Putamen (tissue), 1 donor: Measurements from ENCODE around the gene FDX1.

Source experiments
- DNase-seq: peaks from one replicate; pipeline ENCODE4 v3.0.0-alpha.2; 2016; ENCODE audit warnings: low spot score

FDX1 gene

GRCh38 chr11:110431051-110431672 lies 1.4 kb downstream of the FDX1 start:
- DNase-seq, result peak; percentile 30

DNA sequence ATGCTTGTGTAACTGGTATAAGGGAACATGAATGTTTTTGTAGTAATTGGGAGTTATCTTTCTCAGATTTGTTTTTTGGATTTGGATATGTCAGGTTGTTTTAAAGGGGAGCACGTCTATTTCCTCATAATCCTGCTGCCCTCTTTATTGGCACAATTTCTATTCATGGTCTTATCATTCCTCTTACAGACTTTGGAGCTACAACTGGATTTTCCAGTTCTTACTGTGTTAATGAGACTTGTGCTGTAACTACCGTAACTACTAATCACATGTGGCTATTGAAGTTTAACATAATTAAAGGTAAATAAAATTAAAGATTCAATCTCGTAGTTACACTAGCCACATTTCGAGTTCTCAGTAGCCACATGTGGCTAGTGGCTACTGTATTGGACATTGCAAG lies 1.9 kb downstream of the FDX1 start:
- DNase-seq, result no peak

DNA sequence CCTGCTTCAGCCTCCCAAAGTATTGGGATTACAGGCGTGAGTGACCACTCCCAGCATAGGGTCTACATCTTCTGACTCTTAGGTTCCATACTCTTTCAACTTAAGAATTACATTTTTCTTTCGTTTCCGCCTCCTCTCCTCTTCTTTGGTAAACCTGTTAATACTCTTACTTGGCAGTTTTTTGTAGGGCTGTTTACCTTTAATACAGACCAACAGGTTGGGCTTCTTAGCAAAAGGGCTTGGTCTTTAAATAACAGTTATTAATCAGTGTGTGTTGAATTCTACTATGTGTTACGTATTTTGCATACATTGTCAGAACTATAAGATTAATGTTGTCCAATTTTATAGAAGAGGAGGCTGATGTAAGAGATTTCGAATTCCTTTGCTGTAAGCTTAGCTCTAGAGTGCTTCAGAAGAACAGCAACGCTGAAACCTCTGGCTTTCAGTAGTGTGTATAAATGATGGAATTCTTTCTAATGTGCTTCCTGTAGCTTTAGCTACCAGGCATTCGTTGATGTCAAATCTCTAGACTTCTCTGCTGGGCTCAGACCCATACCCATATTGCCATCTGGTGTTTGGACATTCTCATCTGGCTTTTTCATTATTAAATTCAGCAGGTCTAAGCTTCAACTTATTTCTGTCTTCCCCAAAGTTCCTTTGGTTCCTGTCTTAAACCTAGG lies 3.1 kb downstream of the FDX1 start:
- DNase-seq, result no peak

DNA sequence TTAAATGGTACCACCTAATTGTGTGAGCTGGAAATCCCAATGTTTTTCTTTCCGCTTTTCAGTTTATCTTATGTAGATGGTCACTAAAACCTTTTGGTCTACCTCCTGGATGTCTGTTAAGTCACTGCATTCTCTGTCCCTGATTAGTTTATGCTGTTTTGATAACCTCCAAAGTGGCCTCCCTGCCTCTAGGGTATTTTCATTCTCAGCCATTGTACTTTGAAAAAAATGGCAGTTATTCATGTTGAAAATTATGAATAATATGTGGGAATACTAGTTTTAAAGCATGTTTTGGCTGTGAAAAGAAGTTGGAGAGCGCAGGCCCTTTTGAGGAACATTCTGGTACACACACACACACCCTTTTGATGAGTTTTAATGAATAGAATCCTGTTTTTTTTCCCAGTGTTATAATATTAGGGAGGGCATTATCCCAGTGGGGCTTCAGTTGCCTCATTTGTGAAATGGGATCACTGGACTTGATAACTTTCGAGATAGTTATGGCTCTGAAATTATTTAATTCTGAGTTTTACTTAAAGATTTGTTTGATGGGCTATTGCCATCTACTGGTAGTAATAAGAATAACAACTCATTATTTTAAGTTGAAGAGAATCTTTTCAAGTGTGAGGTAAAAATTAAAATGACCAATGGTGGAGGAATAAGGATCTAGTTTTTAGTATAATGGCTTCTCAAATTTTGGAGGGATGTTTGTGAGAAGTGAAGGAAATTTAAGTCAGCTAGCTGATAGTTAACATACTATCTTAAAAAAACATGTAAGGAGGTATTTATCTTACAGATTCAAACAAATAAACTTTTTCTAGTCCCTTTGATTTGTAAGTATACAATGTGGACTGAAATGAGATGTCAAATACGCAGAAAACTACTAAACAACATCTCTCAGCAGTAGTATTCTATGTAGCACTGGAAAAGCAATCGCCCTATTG lies 3.9 kb downstream of the FDX1 start:
- no peak for DNase-seq

GRCh38 chr11:110434952-110435779 lies 5.4 kb downstream of the FDX1 start:
- DNase-seq, result no peak

GRCh38 chr11:110435780-110436717 lies 6.3 kb downstream of the FDX1 start:
- no peak for DNase-seq

- DNase-seq, result no peak
Measured at GRCh38 chr11:110438017-110438416, 8.3 kb downstream of the FDX1 start.

- DNase-seq, result no peak
Measured at GRCh38 chr11:110445437-110445836, 15.7 kb downstream of the FDX1 start.

GRCh38 chr11:110446061-110446460 lies 16.3 kb downstream of the FDX1 start:
- DNase-seq, result no peak

GRCh38 chr11:110446594-110446993 lies 16.8 kb downstream of the FDX1 start:
- DNase-seq, result no peak

- DNase-seq, result no peak
Measured at GRCh38 chr11:110447343-110447742, 17.6 kb downstream of the FDX1 start.

DNA sequence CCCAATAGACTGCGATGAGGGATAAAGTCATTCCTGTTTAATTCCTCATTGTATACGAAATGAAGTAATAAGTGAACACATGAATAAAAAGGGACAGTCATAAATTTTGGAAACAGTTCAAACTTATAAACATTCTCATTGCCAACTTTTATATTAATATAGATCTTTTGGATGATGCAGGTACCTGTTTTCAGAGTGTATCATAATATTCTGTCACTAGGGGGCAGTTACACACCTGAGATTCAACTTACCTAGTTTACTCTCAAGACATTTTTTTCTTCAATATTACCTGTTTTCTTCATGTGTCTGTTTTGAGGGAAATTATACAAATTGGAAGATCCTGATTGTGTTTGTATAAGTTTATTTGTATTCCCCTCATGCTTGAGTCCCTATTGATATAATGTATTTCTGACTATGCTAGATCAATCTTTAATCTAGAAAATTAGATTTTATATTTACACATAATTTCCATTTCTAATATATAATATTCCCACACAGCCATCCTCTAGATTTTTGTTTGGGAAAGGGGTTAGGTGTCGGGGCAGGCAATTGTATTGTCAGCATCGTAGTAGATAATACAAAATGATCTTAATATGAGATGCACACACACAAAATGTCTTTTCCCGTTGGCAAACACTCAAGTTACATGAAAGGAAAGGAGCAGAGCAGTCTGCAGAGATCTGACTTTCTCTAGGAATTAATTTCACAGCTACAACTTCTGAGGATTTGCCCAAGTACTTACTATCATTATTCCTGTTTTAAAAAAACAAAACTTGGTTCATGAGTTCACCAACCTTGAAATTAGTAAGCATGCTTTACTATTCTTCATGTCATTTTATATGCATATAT lies 18.4 kb downstream of the FDX1 start:
- DNase-seq, result no peak

- DNase-seq, result no peak
Measured at GRCh38 chr11:110450246-110450645, 20.5 kb downstream of the FDX1 start.

GRCh38 chr11:110452720-110453119 lies 23.0 kb downstream of the FDX1 start:
- no peak for DNase-seq

DNA sequence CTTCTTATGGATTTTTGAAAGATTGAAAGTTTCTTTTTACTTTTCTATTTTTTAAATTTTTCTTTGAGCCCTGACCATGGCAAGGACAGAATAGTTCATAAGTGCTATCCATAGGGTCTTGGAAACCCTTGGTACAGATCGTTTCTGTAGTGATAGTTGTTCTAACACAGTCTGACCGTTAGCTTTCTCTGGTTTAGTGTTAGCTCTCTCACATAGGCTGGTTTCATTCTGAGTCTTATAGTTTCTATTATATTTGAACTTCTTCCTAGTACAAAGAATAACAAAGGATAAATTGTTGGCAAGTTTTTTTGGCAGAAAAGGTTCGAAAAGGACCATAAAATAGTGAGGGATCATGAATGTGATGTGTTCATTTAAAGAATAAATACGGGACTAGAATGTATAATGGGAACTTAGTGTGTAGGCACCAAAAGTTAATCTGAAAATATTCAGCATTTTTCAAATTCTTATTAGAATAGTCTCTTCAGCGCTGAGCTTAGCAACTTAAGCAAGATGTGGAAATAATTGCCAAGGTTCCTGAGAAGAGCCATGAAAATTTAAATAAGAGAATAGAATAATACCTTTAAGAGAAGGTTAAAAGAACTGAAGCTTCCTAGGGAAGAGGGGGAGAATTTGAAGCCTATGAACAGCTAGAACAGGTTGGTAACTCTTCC lies 24.1 kb downstream of the FDX1 start:
- DNase-seq, result no peak

DNA sequence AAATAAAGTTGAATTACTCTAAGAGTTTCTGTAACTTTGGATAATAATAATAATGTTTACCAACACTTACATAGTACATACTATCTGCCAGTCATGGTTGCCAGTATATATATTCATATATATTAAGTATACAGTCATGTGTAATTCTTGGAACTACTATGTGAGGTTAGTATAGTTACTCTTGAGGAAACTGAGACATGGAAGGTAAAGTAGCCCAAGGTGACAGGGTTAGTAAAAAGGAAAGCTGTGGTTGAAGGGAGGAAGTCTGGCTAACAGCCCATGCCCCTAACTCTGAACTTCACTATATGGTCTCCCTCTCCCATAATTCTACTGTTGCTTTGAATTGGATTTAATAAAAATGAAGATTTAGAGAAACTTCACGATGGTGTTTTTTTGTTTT lies 24.9 kb downstream of the FDX1 start:
- DNase-seq, result no peak

GRCh38 chr11:110455718-110456117 lies 26.0 kb downstream of the FDX1 start:
- no peak for DNase-seq

DNA sequence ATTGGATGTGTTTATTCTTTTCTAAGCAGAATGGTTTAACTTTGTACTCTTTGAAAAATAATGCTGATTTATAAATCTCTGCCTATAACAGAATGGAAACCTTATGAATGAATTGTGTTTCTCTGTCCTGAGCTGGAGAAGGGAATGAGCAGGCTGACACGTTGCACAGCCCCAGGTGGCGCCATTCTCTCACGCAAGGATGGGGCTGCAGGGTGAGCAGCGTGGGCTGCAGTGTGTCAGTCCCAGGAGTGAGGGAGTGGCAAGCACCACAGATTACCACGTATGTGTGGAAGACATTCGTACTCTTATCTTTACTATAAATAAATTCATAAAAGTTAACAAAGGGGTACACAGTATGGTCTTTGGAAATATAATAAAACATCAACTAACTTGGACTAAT lies 33.4 kb downstream of the FDX1 start:
- peak; percentile 58 for DNase-seq

GRCh38 chr11:110465231-110465630 lies 35.5 kb downstream of the FDX1 start:
- DNase-seq, result no peak
